T-helper 17 cell (primary cell): ENCODE measurements around the gene GIPC3. TPM values are rescaled to one million over a fixed set of nuclear protein-coding genes. Genes with fewer than 3 reads are reported as not detected.

Experiments used
- ATAC-seq: fragments of 150-1000 bp; cut with Tn5 transposase; 2 replicates; pipeline ENCODE4 v1.10.0; 2021; ENCODE audit warnings: mild to moderate bottlenecking, moderate library complexity
- DNase-seq, 3 donors: peaks; one replicate each; pipeline versions ENCODE4 v3.0.0 to v3.0.0-alpha.2; 2020 to 2021
- H3K9me3 ChIP-seq: one replicate; pipeline ENCODE4 v1.7.0; 2013; ENCODE audit warnings: low read length, mild to moderate bottlenecking; ENCODE audit not compliant: control insufficient read depth, poor library complexity, severe bottlenecking
- H3K27ac Mint-ChIP-seq: one replicate; pipeline ENCODE4 v1.8.0; 2022; ENCODE audit warnings: mild to moderate bottlenecking, moderate library complexity, mixed read lengths
- H3K27me3 Mint-ChIP-seq: one replicate; pipeline ENCODE4 v1.8.0; 2022; ENCODE audit warnings: mixed read lengths
- H3K36me3 Mint-ChIP-seq: one replicate; pipeline ENCODE4 v1.8.0; 2022; ENCODE audit warnings: low read depth, mixed read lengths
- H3K4me1 Mint-ChIP-seq: one replicate; pipeline ENCODE4 v1.8.0; 2022; ENCODE audit warnings: mild to moderate bottlenecking, mixed read lengths
- H3K4me3 Mint-ChIP-seq: one replicate; pipeline ENCODE4 v1.8.0; 2022; ENCODE audit warnings: mild to moderate bottlenecking, moderate library complexity, mixed read lengths
- total RNA-seq, 4 donors: library from RNA in 2 of 4; stranded (reverse) in 2 of 4; gene quantifications; one replicate each; pipeline ENCODE4 v1.2.3 and lab custom pipeline; 2022 to 2026

GIPC3 gene
- total RNA-seq, 2 donors from 2014 or later: 0.42 to 3.3 TPM

DNA sequence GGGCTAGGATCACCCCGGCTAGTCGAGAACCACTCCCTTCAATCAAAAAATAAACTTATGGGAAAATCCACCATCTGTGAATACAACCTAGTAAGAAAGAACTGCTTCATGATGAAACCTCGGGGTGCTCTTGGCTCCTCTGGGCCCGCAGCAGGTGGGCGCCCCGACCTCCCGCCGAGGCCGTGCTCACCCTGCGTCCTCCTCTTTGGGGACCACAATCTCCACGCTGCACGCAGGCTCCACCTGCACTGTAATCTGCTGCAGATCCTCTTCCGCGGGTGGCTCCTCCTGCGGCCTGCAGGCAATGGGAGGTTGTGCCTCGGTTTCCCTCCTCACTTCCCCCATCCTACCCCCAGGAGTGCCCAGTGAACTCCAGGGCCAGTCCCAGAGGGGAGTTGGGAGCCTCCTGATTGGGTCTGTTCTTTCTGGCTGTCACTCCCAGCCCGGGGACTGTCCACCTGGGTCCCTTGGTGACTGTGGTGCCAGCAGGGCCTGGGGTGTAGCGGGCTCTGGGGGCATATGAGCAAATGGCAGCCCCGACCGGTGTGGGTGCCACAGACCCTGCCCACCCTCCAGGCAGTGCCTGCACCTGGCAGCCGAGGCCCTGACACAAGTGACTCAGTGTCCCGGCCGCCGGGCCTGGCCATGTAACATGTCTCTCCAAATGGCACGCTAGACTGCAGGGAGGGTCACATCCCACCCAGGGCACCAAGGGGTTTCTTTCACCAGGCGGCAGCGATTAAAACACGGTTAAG is 56.4 kb downstream of the GIPC3 start:
- H3K27me3 Mint-ChIP-seq: no peaks in the 10 kb centered on the region

DNA sequence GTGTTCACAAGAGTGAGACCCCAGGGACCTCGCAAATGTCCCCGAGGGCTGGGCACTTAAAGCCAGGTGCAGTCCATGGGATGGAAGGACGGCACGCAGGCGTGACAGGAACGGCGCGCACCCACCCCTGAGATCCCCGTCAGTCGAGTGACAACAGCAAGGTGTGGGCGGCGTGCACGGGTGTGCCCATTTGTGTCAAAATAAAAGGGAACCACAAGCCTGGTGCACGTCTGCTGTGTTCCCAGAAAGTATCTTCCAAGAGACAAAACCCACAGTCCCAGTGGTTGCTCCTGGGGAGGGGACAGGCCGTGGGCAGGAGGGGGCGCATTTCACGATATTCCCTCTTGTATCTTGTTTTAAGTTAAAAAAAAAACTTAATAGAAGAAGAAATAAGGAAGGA is 57.0 kb downstream of the GIPC3 start:
- Mint-ChIP-seq H3K4me3 (no peak overlapping the region), H3K27ac (no peak overlapping the region), H3K27me3 (no peaks in the 10 kb centered on the region), H3K36me3 (no peaks in the 10 kb centered on the region), H3K4me1 (peaks cover 3% of the 10 kb centered on the region)
- H3K9me3 ChIP-seq: no peaks in the 10 kb centered on the region
- ATAC-seq: no peak
- no peak for DNase-seq

More for the DNA sequence above, 56.4 kb downstream of the GIPC3 start:
- Mint-ChIP-seq H3K27ac (no peak overlapping the region), H3K36me3 (no peaks in the 10 kb centered on the region), H3K4me1 (peaks cover 3% of the 10 kb centered on the region), H3K4me3 (no peak overlapping the region)
- DNase-seq (no peak), ATAC-seq (no peak)
- H3K9me3 ChIP-seq: no peaks in the 10 kb centered on the region

Other genes with a start within 250 kb of the GIPC3 start
- gene NFIC, start 218.9 kb upstream of the GIPC3 start, total RNA-seq: 10 to 100 TPM; 29.0 to 29.3 TPM
- not detected for gene SMIM24, start 105.0 kb upstream of the GIPC3 start, total RNA-seq
- gene SMIM44, start 102.0 kb upstream of the GIPC3 start, total RNA-seq: not detected
- gene DOHH, start 84.8 kb upstream of the GIPC3 start, total RNA-seq: 1 to 10 TPM; 4.1 to 5.2 TPM
- 10 to 100 TPM; 95.0 to 96.6 TPM for gene FZR1, start 79.2 kb upstream of the GIPC3 start, total RNA-seq
- 1 to 10 TPM; 5.0 to 8.4 TPM for gene TEKTIP1, start 46.3 kb upstream of the GIPC3 start, total RNA-seq
- gene MFSD12, start 27.9 kb upstream of the GIPC3 start, total RNA-seq: 10 to 100 TPM; 58.1 to 62.0 TPM
- gene HMG20B, start 12.5 kb upstream of the GIPC3 start, total RNA-seq: 10 to 100 TPM; 34.0 to 36.7 TPM
- 10 to 100 TPM in 1 of 2 donors, 1 to 10 TPM in 1; 1.0 to 10.4 TPM for gene TBXA2R, start 21.4 kb downstream of the GIPC3 start, total RNA-seq
- gene CACTIN, start 41.3 kb downstream of the GIPC3 start, total RNA-seq: 10 to 100 TPM; 32.8 to 34.4 TPM
- gene PIP5K1C, start 115.0 kb downstream of the GIPC3 start, total RNA-seq: 10 to 100 TPM; 21.7 to 23.7 TPM
- 10 to 100 TPM; 13.4 to 14.2 TPM for gene TJP3, start 122.9 kb downstream of the GIPC3 start, total RNA-seq
- gene APBA3, start 176.2 kb downstream of the GIPC3 start, total RNA-seq: 10 to 100 TPM; 71.9 to 75.1 TPM
- 10 to 100 TPM; 63.9 to 86.2 TPM for gene MRPL54, start 177.2 kb downstream of the GIPC3 start, total RNA-seq
- gene RAX2, start 186.8 kb downstream of the GIPC3 start, total RNA-seq: not detected
- 10 to 100 TPM; 10.0 to 13.3 TPM for gene MATK, start 200.9 kb downstream of the GIPC3 start, total RNA-seq